ENCODE data around the gene LOXHD1. TPM values are rescaled to one million over a fixed set of nuclear protein-coding genes. Genes with fewer than 3 reads are reported as not detected.

Gene LOXHD1
- total RNA-seq, 1 experiment from 2014 or later: not detected

DNA sequence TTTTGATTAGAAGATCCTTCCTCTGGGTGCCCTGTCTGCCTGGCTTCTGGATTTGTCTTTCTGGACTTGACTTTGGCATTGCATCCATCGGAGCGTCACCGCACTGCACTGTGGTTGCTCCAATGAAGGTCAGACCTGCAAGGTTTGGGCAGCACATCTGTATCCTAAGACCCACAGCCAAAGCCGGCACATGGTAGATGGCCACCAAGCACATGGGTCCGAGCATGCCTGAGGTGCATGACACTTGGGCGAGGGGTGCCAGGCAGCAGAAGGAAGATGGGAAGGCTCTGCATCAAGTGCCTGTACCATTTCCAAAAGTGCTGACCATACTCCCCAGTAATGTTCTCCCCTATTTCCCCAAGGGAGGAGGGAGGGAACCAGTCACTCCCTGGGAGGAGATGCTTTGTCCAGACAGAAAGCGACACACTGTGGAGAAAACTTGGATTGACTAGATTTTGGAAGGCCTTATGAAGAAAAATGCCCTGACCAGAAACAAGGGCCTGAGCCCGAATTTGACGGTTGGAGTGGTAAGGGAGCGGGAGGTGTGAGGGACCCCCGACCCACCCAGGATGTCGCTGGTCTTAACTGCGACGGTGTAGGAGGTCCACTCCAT, 149.9 kb downstream of the LOXHD1 start:
- ATAC-seq (no peak), DNase-seq (ENCODE audit: low read depth, low spot score) (no peak)
- intact Hi-C loops (cut with micrococcal nuclease; ENCODE audit: unreplicated experiment) (loop anchor here (5.0 kb wide), 1 partner anchor 225 kb away; no protein-coding TSS in a partner anchor), in situ Hi-C loops (cut with HindIII; ENCODE audit: low pct_unique_long_range_greater_than_20kb, low sequenced_read_pairs) (no loop called here)
- Histone ChIP-seq H3K4me1 (ENCODE audit: control insufficient read depth, insufficient read depth, low read length) (no peaks in the 10 kb centered on the region), H3K4me3 (ENCODE audit: low read depth in 2 of 2, low read length in 2 of 2) (no peak overlapping the region), H3K9me3 (ENCODE audit: control insufficient read depth, insufficient read depth, low read depth, low read length) (no peaks in the 10 kb centered on the region), H3K27ac (ENCODE audit: low read length) (no peak overlapping the region), H3K27me3 (ENCODE audit: control insufficient read depth, insufficient read depth, low read length) (no peaks in the 10 kb centered on the region), H3K36me3 (ENCODE audit: control insufficient read depth, insufficient read depth, low read length) (no peaks in the 10 kb centered on the region)
- POLR2A ChIA-PET: no interaction called here
- CTCF ChIA-PET: no interaction called here
- no TSS peak for BruUV-seq (replicated peaks)
- TF ChIP-seq TCF7L2 (IDR thresholded peaks at IDR 0.05; ENCODE audit: low read depth, low read length) (no peak), SIN3A (IDR thresholded peaks at IDR 0.05; ENCODE audit: borderline replicate concordance, insufficient read depth, low read depth, low read length) (no peak), POLR2AphosphoS5 (IDR thresholded peaks at IDR 0.05; ENCODE audit: low read depth, low read length) (no peak)
- TF ChIP-seq, protein P1, sequence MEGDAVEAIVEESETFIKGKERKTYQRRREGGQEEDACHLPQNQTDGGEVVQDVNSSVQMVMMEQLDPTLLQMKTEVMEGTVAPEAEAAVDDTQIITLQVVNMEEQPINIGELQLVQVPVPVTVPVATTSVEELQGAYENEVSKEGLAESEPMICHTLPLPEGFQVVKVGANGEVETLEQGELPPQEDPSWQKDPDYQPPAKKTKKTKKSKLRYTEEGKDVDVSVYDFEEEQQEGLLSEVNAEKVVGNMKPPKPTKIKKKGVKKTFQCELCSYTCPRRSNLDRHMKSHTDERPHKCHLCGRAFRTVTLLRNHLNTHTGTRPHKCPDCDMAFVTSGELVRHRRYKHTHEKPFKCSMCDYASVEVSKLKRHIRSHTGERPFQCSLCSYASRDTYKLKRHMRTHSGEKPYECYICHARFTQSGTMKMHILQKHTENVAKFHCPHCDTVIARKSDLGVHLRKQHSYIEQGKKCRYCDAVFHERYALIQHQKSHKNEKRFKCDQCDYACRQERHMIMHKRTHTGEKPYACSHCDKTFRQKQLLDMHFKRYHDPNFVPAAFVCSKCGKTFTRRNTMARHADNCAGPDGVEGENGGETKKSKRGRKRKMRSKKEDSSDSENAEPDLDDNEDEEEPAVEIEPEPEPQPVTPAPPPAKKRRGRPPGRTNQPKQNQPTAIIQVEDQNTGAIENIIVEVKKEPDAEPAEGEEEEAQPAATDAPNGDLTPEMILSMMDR (IDR thresholded peaks at IDR 0.05): no peak
- TF ChIP-seq, protein P2, sequence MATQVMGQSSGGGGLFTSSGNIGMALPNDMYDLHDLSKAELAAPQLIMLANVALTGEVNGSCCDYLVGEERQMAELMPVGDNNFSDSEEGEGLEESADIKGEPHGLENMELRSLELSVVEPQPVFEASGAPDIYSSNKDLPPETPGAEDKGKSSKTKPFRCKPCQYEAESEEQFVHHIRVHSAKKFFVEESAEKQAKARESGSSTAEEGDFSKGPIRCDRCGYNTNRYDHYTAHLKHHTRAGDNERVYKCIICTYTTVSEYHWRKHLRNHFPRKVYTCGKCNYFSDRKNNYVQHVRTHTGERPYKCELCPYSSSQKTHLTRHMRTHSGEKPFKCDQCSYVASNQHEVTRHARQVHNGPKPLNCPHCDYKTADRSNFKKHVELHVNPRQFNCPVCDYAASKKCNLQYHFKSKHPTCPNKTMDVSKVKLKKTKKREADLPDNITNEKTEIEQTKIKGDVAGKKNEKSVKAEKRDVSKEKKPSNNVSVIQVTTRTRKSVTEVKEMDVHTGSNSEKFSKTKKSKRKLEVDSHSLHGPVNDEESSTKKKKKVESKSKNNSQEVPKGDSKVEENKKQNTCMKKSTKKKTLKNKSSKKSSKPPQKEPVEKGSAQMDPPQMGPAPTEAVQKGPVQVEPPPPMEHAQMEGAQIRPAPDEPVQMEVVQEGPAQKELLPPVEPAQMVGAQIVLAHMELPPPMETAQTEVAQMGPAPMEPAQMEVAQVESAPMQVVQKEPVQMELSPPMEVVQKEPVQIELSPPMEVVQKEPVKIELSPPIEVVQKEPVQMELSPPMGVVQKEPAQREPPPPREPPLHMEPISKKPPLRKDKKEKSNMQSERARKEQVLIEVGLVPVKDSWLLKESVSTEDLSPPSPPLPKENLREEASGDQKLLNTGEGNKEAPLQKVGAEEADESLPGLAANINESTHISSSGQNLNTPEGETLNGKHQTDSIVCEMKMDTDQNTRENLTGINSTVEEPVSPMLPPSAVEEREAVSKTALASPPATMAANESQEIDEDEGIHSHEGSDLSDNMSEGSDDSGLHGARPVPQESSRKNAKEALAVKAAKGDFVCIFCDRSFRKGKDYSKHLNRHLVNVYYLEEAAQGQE (IDR thresholded peaks at IDR 0.05; ENCODE audit: insufficient read depth in 1 of 2, low read depth in 2 of 2, low read length in 1 of 2): no peak

DNA sequence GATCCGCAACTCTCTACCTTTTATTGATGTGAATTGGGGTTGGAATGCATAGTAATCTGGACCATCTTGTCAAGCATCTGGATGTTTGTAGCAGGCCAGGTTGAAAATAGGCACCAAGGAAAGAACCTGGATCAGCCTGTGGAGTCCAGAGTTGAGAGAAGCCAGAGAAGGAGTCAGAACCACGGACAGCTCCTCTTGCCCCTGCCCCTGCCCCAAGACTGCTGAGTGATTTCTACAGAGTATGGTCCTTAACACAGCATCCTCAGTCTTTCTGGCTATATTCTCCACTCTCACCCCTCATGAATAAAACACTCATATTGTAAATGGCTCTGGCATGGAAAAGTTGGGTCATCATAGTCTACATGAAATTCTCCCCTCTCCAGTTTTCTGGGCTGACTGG, 154.6 kb downstream of the LOXHD1 start:
- Histone ChIP-seq H3K4me3 (ENCODE audit: low read depth in 2 of 2, low read length in 2 of 2) (no peak overlapping the region), H3K27me3 (ENCODE audit: control insufficient read depth, insufficient read depth, low read length) (0 out of 2 replicates have a peak, but pooled peaks cover 2% of the 10 kb centered on the region), H3K27ac (ENCODE audit: low read length) (no peak overlapping the region), H3K9me3 (ENCODE audit: control insufficient read depth, insufficient read depth, low read depth, low read length) (no peaks in the 10 kb centered on the region), H3K4me1 (ENCODE audit: control insufficient read depth, insufficient read depth, low read length) (no peaks in the 10 kb centered on the region), H3K36me3 (ENCODE audit: control insufficient read depth, insufficient read depth, low read length) (no peaks in the 10 kb centered on the region)
- POLR2A ChIA-PET: no interaction called here
- CTCF ChIA-PET: no interaction called here
- in situ Hi-C loops (cut with HindIII; ENCODE audit: low pct_unique_long_range_greater_than_20kb, low sequenced_read_pairs) (no loop called here), intact Hi-C loops (cut with micrococcal nuclease; ENCODE audit: unreplicated experiment) (no loop called here)
- TF ChIP-seq SIN3A (IDR thresholded peaks at IDR 0.05; ENCODE audit: borderline replicate concordance, insufficient read depth, low read depth, low read length): no peak
- TF ChIP-seq, protein P2 (IDR thresholded peaks at IDR 0.05; ENCODE audit: insufficient read depth in 1 of 2, low read depth in 2 of 2, low read length in 1 of 2): peak; percentile 78 to 80
- DNase-seq (ENCODE audit: low read depth, low spot score) (no peak), ATAC-seq (no peak)
- BruUV-seq (replicated peaks): no TSS peak

All from Panc1 (cell line).